Tibial nerve (tissue), 4 donors: ENCODE results near the gene CACNA1F.

Experiments used
- CTCF ChIP-seq, 5 experiments: fragments of 200-600 bp in 3 of 5; fragments of 450-650 bp in 2 of 5; sonication (generic) in 3 of 5; IDR thresholded peaks; one replicate each; pipeline ENCODE4 v1.5.1; 2016 to 2019; ENCODE audit warnings: antibody characterized with exemption in 5 of 5, mild to moderate bottlenecking in 3 of 5, moderate library complexity in 2 of 5
- EP300 ChIP-seq, 2 donors: sonication (generic); formaldehyde crosslinking; IDR thresholded peaks; one replicate each; pipeline ENCODE4 v1.6.1; 2017; ENCODE audit warnings: antibody characterized with exemption in 2 of 2, mild to moderate bottlenecking in 1 of 2
- POLR2A ChIP-seq, 2 donors: fragments of 450-650 bp; IDR thresholded peaks; one replicate each; pipeline ENCODE4 v1.6.1; 2017; ENCODE audit warnings: antibody characterized with exemption in 2 of 2, mild to moderate bottlenecking in 2 of 2, moderate library complexity in 2 of 2

GRCh38 chrX:49268702-49269009, 35.5 kb upstream of the CACNA1F start:
- TF ChIP-seq CTCF (IDR thresholded peaks at IDR 0.05) (no peak), POLR2A (IDR thresholded peaks at IDR 0.05) (no peak), EP300 (IDR thresholded peaks at IDR 0.05) (no peak)
